ENCODE results near the gene SF1. TPM values are rescaled to one million over a fixed set of nuclear protein-coding genes. Genes with fewer than 3 reads are reported as not detected.
"Not testable (repeated sequence)": the region's sequence is repeated elsewhere in the genome, so short reads cannot be mapped to it uniquely, and the experiment has no call there.

The SF1 gene
- 366 TPM for total RNA-seq

GRCh38 chr11:64778473-64779298 lies at the start of gene SF1:
Gene SF1 (minus strand): TSS chr11:64778542. CDS start chr11:64778392, 150 bp downstream.
- intact Hi-C loops (cut with DNase I), result no loop called here
- ATAC-seq (peak; percentile 98), DNase-seq (ENCODE audit: low spot score) (peak; percentile 98)

DNA sequence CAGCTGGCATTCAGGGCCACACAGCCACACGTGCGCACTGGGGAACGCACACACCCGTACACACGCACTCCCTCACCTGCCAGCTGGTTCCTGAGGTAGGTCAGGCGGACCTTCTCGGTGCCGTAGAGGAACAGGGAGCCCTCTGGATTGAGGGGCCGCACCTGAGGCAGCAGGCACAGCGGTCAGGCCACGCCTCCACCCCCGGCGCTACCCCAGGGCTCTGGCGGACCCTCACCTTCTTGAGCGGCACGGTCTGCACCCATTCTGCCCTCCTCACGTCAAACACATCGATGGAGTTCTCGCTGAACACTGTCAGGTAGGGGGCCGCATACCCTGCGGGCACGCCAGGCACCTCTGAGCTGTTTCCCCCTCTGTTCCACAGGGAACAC lies 49.1 kb upstream of the SF1 start:
- DNase-seq (ENCODE audit: low spot score) (no peak), ATAC-seq (no peak)
- intact Hi-C loops (cut with DNase I), result no loop called here

GRCh38 chr11:64826578-64827450 lies 48.5 kb upstream of the SF1 start:
- ATAC-seq (no peak), DNase-seq (ENCODE audit: low spot score) (peak; percentile 55)
- intact Hi-C loops (cut with DNase I), result no loop called here

DNA sequence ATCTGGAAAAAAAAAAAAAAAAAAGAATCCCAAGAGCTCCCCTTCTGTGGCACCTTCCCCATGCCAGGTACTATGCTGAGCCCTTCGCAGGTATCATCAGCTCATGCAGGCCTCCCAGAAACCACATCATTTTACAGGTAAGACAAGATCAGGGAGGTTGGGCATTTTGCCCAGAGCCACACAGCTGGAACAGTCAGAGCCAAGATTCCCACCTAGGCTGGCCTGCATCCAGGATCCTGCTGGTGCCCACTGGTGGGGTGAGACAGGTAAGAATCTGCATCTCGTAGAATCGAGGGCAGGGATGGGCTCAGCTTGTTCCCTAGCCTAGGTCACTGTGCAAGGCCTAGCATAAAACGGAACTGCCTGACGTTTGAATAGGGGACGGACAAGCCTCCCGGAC lies 47.7 kb upstream of the SF1 start:
- no peak for ATAC-seq
- intact Hi-C loops (cut with DNase I), result no loop called here

DNA sequence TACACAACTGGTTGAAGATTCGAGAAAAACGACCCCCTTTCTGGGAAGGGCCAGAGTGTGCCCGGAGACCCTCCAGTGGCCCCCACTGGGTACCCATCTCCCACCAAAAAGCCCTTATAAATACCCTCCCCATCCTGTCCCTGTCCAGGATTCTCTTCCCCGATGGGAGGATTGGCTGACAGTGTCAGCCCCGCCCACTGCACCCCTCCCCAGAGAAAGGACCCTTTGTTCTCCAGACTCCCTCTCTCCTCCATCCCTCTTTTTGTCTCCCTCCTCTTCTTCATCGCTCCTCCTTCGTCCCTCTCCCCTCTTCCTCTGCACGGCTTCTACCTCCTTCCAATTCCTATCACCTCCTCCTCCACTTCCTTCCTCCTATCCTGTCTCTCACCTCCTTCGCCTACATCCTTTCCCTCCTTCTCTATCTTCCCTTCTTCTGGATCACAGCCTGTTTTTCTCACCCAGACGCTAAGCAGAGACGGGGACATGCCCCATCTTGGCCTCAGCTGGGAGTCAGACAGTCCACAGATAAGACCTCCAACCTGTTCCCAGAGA lies 45.3 kb upstream of the SF1 start:
- DNase-seq (ENCODE audit: low spot score), result no peak
- no peak for ATAC-seq
- intact Hi-C loops (cut with DNase I), result no loop called here

More for the DNA sequence above, 47.7 kb upstream of the SF1 start:
- DNase-seq (ENCODE audit: low spot score), result no peak

DNA sequence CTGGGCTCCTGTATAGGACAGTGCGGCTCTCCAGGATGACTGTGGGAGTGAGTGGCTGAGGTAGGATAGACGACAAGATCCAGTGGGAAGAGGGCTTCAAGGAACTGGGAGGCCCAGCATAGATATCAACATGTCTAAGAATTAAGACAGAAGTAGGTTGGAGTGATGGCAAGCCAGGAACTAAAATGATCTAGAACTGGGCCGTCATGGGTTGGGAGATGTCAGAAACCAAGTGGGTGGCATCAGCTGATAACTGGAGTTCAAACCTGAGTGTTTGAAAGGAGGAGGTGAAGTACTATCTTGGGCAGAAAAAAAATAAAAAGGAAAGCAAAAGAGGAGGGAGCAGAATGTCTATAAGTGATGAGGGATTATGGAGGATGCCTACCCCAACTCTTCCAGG lies 39.1 kb upstream of the SF1 start:
- no peak for ATAC-seq
- intact Hi-C loops (cut with DNase I), result no loop called here

GRCh38 chr11:64815433-64815832 lies 37.1 kb upstream of the SF1 start:
- ATAC-seq, result not testable (repeated sequence)

More for the DNA sequence above, 39.1 kb upstream of the SF1 start:
- no peak for DNase-seq (ENCODE audit: low spot score)

GRCh38 chr11:64814712-64815187 lies 36.4 kb upstream of the SF1 start:
- DNase-seq (ENCODE audit: low spot score) (no peak), ATAC-seq (no peak)
- intact Hi-C loops (cut with DNase I), result no loop called here

More at GRCh38 chr11:64815433-64815832, 37.1 kb upstream of the SF1 start:
- DNase-seq (ENCODE audit: low spot score); intact Hi-C loops (cut with DNase I): not testable (repeated sequence)

GRCh38 chr11:64813826-64814225 lies 35.5 kb upstream of the SF1 start:
- DNase-seq (ENCODE audit: low spot score) (no peak), ATAC-seq (no peak)
- intact Hi-C loops (cut with DNase I), result no loop called here

- intact Hi-C loops (cut with DNase I), result no loop called here
- ATAC-seq, result peak; percentile 10
- DNase-seq (ENCODE audit: low spot score), result no peak
Measured at GRCh38 chr11:64810891-64811272, 32.5 kb upstream of the SF1 start.

DNA sequence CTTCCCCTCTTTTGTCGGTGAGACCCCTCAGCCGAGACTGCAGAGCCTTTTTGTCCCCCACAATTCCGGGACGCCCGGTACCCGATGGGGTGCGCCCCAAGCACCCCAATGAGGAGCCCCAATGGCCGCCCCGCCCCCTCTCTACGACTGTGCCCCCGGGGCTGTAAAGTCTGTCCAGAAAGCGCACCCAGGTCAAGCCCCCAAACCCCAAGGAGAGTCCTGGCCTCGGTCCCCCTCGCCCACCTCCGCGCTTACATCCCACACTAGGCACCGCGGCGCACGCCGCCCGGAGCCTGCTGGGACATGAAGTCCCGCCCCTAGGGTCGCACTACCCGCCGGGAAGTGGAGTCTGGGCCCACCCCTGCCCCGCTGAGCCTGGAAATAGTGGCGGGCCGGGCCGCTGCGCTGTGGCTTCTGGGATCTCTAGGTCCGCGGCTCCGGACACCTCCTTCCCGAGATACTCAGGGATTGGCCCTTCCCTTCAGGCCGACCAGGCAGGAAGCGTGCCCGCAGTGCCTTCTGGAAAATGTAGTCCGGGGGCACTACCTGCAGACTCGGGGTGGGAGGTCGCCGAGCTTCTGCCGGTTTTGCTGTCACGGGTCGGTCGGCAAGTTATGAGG lies 32.0 kb upstream of the SF1 start, which contains the start of gene MEN1:
TSS of gene MEN1 (minus strand) at position 281 of the 620 bp plus-strand sequence. CDS start 442 bp downstream, outside the sequence.
- ATAC-seq (peak; percentile 99), DNase-seq (ENCODE audit: low spot score) (peak; percentile 96)
- intact Hi-C loops (cut with DNase I), result no loop called here

- ATAC-seq, result peak; percentile 14
- intact Hi-C loops (cut with DNase I), result no loop called here
- no peak for DNase-seq (ENCODE audit: low spot score)
Measured at GRCh38 chr11:64809781-64810241, 31.5 kb upstream of the SF1 start.

GRCh38 chr11:64805481-64805880 lies 27.1 kb upstream of the SF1 start:
- ATAC-seq (no peak), DNase-seq (ENCODE audit: low spot score) (no peak)
- intact Hi-C loops (cut with DNase I), result no loop called here

DNA sequence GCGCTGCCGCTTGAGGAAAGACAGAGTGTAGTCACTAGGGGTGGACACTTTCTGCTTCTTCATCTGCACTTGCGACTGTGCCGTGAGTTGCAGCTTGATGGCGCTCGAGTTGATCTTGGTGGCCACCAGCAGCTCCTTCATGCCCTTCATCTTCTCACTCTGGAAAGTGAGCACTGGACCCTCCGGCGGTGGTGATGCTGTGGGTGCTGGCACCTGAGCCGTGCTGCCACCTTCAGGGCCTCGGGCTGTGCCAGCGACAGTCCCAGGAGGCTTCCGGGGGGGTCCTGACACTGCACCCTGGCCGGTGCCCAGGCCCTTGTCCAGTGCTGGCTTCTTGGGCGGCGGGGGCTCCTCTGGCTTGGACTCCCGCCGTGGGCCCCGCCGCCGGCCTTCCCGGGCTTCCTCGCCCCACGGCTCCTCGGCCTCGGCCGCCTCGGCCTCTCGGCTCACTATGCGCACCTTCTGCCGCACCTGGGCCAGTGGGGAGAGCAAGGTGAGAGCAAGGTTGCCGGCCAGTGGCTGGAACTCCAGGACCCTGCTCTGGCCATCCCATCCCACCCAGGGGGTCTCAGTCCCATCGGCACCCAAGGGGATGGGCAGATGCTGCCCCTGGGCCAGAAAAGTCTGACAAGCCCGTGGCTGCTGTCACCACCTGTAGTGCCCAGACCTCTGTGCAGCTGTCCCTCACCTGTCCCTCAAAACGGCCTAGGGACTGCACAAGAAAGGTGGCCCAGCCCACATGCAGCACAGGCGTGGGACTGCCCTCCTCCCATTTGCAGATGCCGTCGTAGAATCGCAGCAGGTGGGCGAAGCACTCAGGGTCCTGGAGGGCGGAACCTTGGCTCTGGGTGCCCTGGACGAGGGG lies 26.2 kb upstream of the SF1 start:
- no peak for DNase-seq (ENCODE audit: low spot score)
- no peak for ATAC-seq
- intact Hi-C loops (cut with DNase I), result no loop called here

- intact Hi-C loops (cut with DNase I), result no loop called here
- ATAC-seq (no peak), DNase-seq (ENCODE audit: low spot score) (no peak)
Measured at GRCh38 chr11:64803846-64804345, 25.6 kb upstream of the SF1 start.

DNA sequence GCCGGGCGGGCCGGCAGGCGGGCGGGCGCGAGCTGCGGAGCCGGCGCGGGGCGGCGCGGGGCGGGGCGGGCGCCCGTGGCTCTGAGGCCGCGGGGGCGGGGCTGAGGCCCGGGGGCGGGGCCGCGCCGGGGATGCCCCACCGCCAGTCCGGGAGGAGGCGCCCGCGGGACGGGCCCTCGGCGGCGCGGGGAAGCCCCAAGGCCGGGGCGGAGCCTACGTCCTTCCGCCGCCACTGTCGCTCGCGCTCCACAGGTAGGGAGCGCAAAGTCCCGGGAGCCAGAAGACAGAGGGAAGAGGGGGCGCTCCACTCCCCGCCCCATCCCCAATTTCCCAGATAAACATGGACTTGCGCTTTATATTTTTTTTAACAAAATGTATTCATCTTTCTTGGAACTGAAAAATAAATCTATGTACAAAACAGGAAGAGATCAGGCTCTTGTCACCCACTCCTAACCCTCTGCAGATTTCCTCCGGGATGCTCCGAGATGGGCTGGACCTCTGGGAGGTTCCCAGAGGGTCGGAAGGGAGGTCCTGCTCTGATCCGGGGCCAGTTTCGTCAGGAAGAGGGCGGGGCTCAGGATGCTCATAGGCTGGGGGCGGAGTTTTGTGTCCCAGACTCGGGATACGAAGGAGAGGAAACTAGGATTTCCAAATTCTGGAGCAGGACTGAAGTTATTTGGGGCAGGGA lies 25.0 kb upstream of the SF1 start, which contains the start of gene MAP4K2:
TSS of gene MAP4K2 (minus strand) at position 57 of the 688 bp plus-strand sequence. CDS start 65 bp downstream, outside the sequence.
- peak; percentile 92 for DNase-seq (ENCODE audit: low spot score)
- peak; percentile 88 for ATAC-seq
- intact Hi-C loops (cut with DNase I), result no loop called here

All from sciatic nerve (tissue), 2 donors.